ENCODE results near the gene FMO2. TPM values are rescaled to one million over a fixed set of nuclear protein-coding genes. Genes with fewer than 3 reads are reported as not detected.
A peak's percentile ranks its signal among the peaks of the same experiment; 100 is the strongest.

Gene FMO2
- total and polyA plus RNA-seq, 2 of the 8 experiments (the other 6 are each of a cell fraction or from before 2014, with no cell fraction given): not detected

DNA sequence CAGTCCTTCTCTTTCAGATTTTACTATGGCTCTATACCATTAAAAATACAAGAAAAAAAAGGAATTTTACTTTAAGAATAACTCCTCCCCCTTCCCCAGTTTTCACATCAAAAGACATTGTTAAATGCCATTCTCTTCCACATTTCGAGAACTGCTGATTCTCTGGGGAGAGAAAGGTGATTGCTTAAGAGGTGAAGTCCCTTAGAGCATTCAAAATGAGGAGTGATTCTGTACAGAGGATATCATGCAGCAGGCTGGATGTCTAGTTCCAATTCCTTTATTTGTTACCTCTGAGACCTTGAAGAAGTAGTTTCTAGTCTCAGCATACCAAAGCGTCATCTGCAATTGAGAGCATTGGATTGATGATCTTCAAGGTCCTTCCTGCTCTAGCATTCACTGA lies 47.5 kb upstream of the FMO2 start:
- no peaks in the 10 kb centered on the region for H4K20me1 ChIP-seq (replicated peaks in 1 of 2; ENCODE audit: control insufficient read depth in 1 of 2, insufficient read depth in 2 of 2, low read length in 2 of 2)
- TF ChIP-seq POU5F1 (IDR thresholded peaks at IDR 0.05; ENCODE audit: low read depth, low read length): no peak
- no peak for TF ChIP-seq NANOG (IDR thresholded peaks at IDR 0.05; ENCODE audit: insufficient read depth, low read depth, low read length, poor library complexity, severe bottlenecking)
- TF ChIP-seq CEBPB (IDR thresholded peaks at IDR 0.05; ENCODE audit: low read depth, low read length): peak; percentile 32; the same call in 1 of the 2 replicates
- TF ChIP-seq TBP (IDR thresholded peaks at IDR 0.05; ENCODE audit: low read depth, low read length): no peak
- H2BK12ac ChIP-seq (ENCODE audit: low read depth, low read length): no peak overlapping the region
- H4K5ac ChIP-seq (ENCODE audit: insufficient read length, low read depth, low read length): no peak overlapping the region
- H3K36me3 ChIP-seq (ENCODE audit: control insufficient read depth in 2 of 4, insufficient read depth in 4 of 4, low read length in 3 of 4): no peaks in the 10 kb centered on the region
- no peak overlapping the region for H3K14ac ChIP-seq (ENCODE audit: insufficient read length)
- 0 out of 2 replicates have a peak overlapping the region, but pooled peaks have one; percentile 25 for H2AFZ ChIP-seq (ENCODE audit: low read length)
- no peak overlapping the region for H3K4ac ChIP-seq (replicated peaks; ENCODE audit: insufficient read length, low read depth, low read length)
- H2BK120ac ChIP-seq (replicated peaks; ENCODE audit: low read depth, low read length): no peak overlapping the region
- H2BK15ac ChIP-seq (ENCODE audit: low read length): no peak overlapping the region
- H2BK20ac ChIP-seq (ENCODE audit: low read length): no peak overlapping the region
- no peak overlapping the region for H2BK5ac ChIP-seq (ENCODE audit: low read depth, low read length)
- H3K56ac ChIP-seq (replicated peaks; ENCODE audit: insufficient read length, low read depth, low read length): no peak overlapping the region
- H3K4me3 ChIP-seq (ENCODE audit: extremely low read depth in 1 of 4, insufficient read depth in 2 of 4, low read depth in 3 of 4, low read length in 4 of 4): no peak overlapping the region
- no peak overlapping the region for H3K9ac ChIP-seq (replicated peaks in 1 of 4; ENCODE audit: extremely low read depth in 1 of 4, low read depth in 3 of 4, low read length in 3 of 4)
- H4K91ac ChIP-seq (replicated peaks; ENCODE audit: insufficient read length, low read length): no peak overlapping the region
- no peak for DNase-seq (ENCODE audit: low read depth in 1 of 2, low spot score in 2 of 2)
- no peaks in the 10 kb centered on the region for H3K23me2 ChIP-seq (ENCODE audit: low read depth, low read length)
- no peak overlapping the region for H3K27ac ChIP-seq (ENCODE audit: low read depth, low read length)
- no peak overlapping the region for H2AK5ac ChIP-seq (ENCODE audit: low read depth, low read length)
- no peaks in the 10 kb centered on the region for H3K79me2 ChIP-seq (ENCODE audit: control insufficient read depth in 1 of 2, insufficient read depth in 2 of 2, low read length in 2 of 2)
- H3K4me2 ChIP-seq (ENCODE audit: insufficient read depth in 1 of 2, low read depth in 2 of 2, low read length in 2 of 2): no peak overlapping the region
- CTCF ChIA-PET (ENCODE audit: partially characterized antibody): interaction anchor here (0.9 kb wide), 1 partner anchor 9 kb away, joined by 5 read pairs; no protein-coding TSS in a partner anchor
- no peak overlapping the region for H3K23ac ChIP-seq (ENCODE audit: insufficient read length)
- no peaks in the 10 kb centered on the region for H3K27me3 ChIP-seq (replicated peaks in 1 of 4; ENCODE audit: control insufficient read depth in 3 of 4, extremely low read depth in 1 of 4, insufficient read depth in 3 of 4, low read length in 3 of 4)
- no peaks in the 10 kb centered on the region for H3K79me1 ChIP-seq (ENCODE audit: low read depth, low read length)
- POLR2A ChIA-PET (ENCODE audit: partially characterized antibody): no interaction called here
- no peak for FAIRE-seq
- H3K4me1 ChIP-seq (replicated peaks in 1 of 4; ENCODE audit: control insufficient read depth in 3 of 4, insufficient read depth in 4 of 4, low read length in 3 of 4): peaks cover 0 to 6% (median 0%) of the 10 kb centered on the region in 4 experiments; a peak in 1 of 7 replicates
- WGBS, 2 experiments (ENCODE audit: extremely low coverage in 1 of 2, insufficient coverage in 1 of 2, insufficient read length in 1 of 2, insufficient replicate concordance in 2 of 2, low coverage in 1 of 2, low lambda C conversion rate in 2 of 2, missing lambda C conversion rate in 1 of 2): 77% methylated on average over 2 of the region's 2 CpGs; no CpG with 5 or more reads in 1 of the 2 experiments
- H3K18ac ChIP-seq (ENCODE audit: extremely low read depth, low read length): no peak overlapping the region
- no peaks in the 10 kb centered on the region for H3K9me3 ChIP-seq (ENCODE audit: insufficient read depth in 2 of 2, low read depth in 1 of 2, low read length in 1 of 2)
- no peak overlapping the region for H4K8ac ChIP-seq (ENCODE audit: extremely low read depth, insufficient read depth, low read length)

All from H1 (cell line).